H9 (cell line): Measurements from ENCODE around the gene ELAC2. TPM values are rescaled to one million over a fixed set of nuclear protein-coding genes. Genes with fewer than 3 reads are reported as not detected.

Experiments used
- DNase-seq: peaks from one replicate; pipeline ENCODE4 v3.0.0-alpha.2; 2017
- H2AFZ ChIP-seq: one replicate; pipeline ENCODE4 v1.6.1; 2013; ENCODE audit warnings: mild to moderate bottlenecking, low read length, control low read depth, moderate library complexity
- H2AK5ac ChIP-seq: 2 replicates; pipeline ENCODE4 v1.6.1; 2013; ENCODE audit warnings: low read length, control low read depth, mixed read lengths; ENCODE audit not compliant: insufficient read length
- H2BK120ac ChIP-seq: one replicate; pipeline ENCODE4 v1.6.1; 2013; ENCODE audit warnings: low read depth, mild to moderate bottlenecking, low read length, control low read depth, inconsistent platforms; ENCODE audit not compliant: poor library complexity, severe bottlenecking
- H2BK12ac ChIP-seq: 2 replicates; pipeline ENCODE4 v1.6.1; 2013; ENCODE audit warnings: low read length, control low read depth, mixed read lengths, low read depth; ENCODE audit not compliant: insufficient read length
- H2BK15ac ChIP-seq: 2 replicates; pipeline ENCODE4 v1.6.1; 2013; ENCODE audit warnings: low read depth, low read length, control low read depth
- H2BK20ac ChIP-seq: one replicate; pipeline ENCODE4 v1.6.1; 2013; ENCODE audit warnings: low read depth, mild to moderate bottlenecking, low read length, control low read depth, inconsistent platforms; ENCODE audit not compliant: poor library complexity, severe bottlenecking
- H2BK5ac ChIP-seq: 2 replicates; pipeline ENCODE4 v1.6.1; 2013; ENCODE audit warnings: low read length, control low read depth, mixed read lengths; ENCODE audit not compliant: insufficient read length
- H3K14ac ChIP-seq: 2 replicates; pipeline ENCODE4 v1.6.1; 2013; ENCODE audit warnings: low read length, control low read depth; ENCODE audit not compliant: insufficient read depth
- H3K18ac ChIP-seq: 2 replicates; pipeline ENCODE4 v1.6.1; 2013; ENCODE audit warnings: low read depth, mild to moderate bottlenecking, mixed read lengths, low read length, control low read depth; ENCODE audit not compliant: insufficient read length
- H3K23ac ChIP-seq: 2 replicates; pipeline ENCODE4 v1.6.1; 2013; ENCODE audit warnings: low read length, control low read depth, mixed read lengths, low read depth; ENCODE audit not compliant: insufficient read length
- H3K23me2 ChIP-seq: 2 replicates; pipeline ENCODE4 v1.6.1; 2013; ENCODE audit warnings: low read depth, mild to moderate bottlenecking, mixed read lengths, low read length, control low read depth; ENCODE audit not compliant: insufficient read length, poor library complexity, severe bottlenecking
- H3K27ac ChIP-seq: 2 replicates; pipeline ENCODE4 v1.5.1; 2013; ENCODE audit warnings: low read length, control low read depth, mixed read lengths, low read depth; ENCODE audit not compliant: insufficient read length
- H3K27me3 ChIP-seq: 2 replicates; pipeline ENCODE4 v1.6.1; 2013; ENCODE audit warnings: low read length, control low read depth, inconsistent platforms; ENCODE audit not compliant: insufficient read depth
- H3K4ac ChIP-seq: 2 replicates; pipeline ENCODE4 v1.6.1; 2013; ENCODE audit warnings: low read depth, mild to moderate bottlenecking, control low read depth, inconsistent platforms, low read length, moderate library complexity
- H3K4me1 ChIP-seq: 2 replicates; pipeline ENCODE4 v1.6.1; 2013; ENCODE audit warnings: low read length, control low read depth, inconsistent platforms; ENCODE audit not compliant: insufficient read depth
- H3K4me2 ChIP-seq: 2 replicates; pipeline ENCODE4 v1.6.1; 2013; ENCODE audit warnings: low read length, control low read depth, mixed read lengths; ENCODE audit not compliant: insufficient read length, insufficient read depth
- H3K56ac ChIP-seq: 2 replicates; pipeline ENCODE4 v1.6.1; 2013; ENCODE audit warnings: low read depth, mild to moderate bottlenecking, mixed read lengths, low read length, control low read depth; ENCODE audit not compliant: insufficient read length
- H3K79me1 ChIP-seq: 2 replicates; pipeline ENCODE4 v1.6.1; 2013; ENCODE audit warnings: low read depth, mild to moderate bottlenecking, moderate library complexity, low read length, control low read depth, inconsistent platforms; ENCODE audit not compliant: insufficient read depth, poor library complexity, severe bottlenecking
- H3K79me2 ChIP-seq: 2 replicates; pipeline ENCODE4 v1.6.1; 2013; ENCODE audit warnings: low read length, control low read depth, inconsistent platforms; ENCODE audit not compliant: insufficient read depth
- H3K9ac ChIP-seq: 2 replicates; pipeline ENCODE4 v1.6.1; 2013; ENCODE audit warnings: low read length, control low read depth, mixed read lengths; ENCODE audit not compliant: insufficient read length; ENCODE audit errors: extremely low read depth
- H3K9me3 ChIP-seq: one replicate; pipeline ENCODE4 v1.6.1; 2013; ENCODE audit warnings: low read depth, low read length, inconsistent platforms; ENCODE audit not compliant: control insufficient read depth
- H3T11ph ChIP-seq: one replicate; pipeline ENCODE4 v1.6.1; 2013; ENCODE audit warnings: mild to moderate bottlenecking, low read length, control low read depth, inconsistent platforms
- H4K20me1 ChIP-seq: one replicate; pipeline ENCODE4 v1.6.1; 2013; ENCODE audit not compliant: control insufficient read depth, insufficient read length, insufficient read depth
- H4K5ac ChIP-seq: 2 replicates; pipeline ENCODE4 v1.6.1; 2013; ENCODE audit warnings: low read depth, mild to moderate bottlenecking, mixed read lengths, low read length, control low read depth; ENCODE audit not compliant: insufficient read length
- H4K8ac ChIP-seq: replicated peaks from 2 replicates; pipeline ENCODE4 v1.6.1; 2013; ENCODE audit warnings: low read length, control low read depth, mixed read lengths, low read depth; ENCODE audit not compliant: insufficient read length
- H4K91ac ChIP-seq: 2 replicates; pipeline ENCODE4 v1.6.1; 2013; ENCODE audit warnings: low read depth, mild to moderate bottlenecking, moderate library complexity, mixed read lengths, low read length, control low read depth; ENCODE audit not compliant: insufficient read length
- H3K27ac Mint-ChIP-seq, 3 experiments: 2 replicates in 2 of 3; 3 replicates in 1 of 3; pipeline ENCODE4 v1.8.0; 2020 to 2021; ENCODE audit warnings: mixed read lengths in 3 of 3, mild to moderate bottlenecking in 1 of 3, moderate library complexity in 1 of 3
- H3K27me3 Mint-ChIP-seq: 2 replicates; pipeline ENCODE4 v1.8.0; 2021; ENCODE audit warnings: low read depth, mild to moderate bottlenecking, moderate library complexity, mixed read lengths
- H3K36me3 Mint-ChIP-seq, 3 experiments: 2 replicates in 2 of 3; 3 replicates in 1 of 3; pipeline ENCODE4 v1.8.0; 2020 to 2021; ENCODE audit warnings: low read depth in 3 of 3, mixed read lengths in 3 of 3; ENCODE audit not compliant: insufficient read depth in 1 of 3
- H3K4me1 Mint-ChIP-seq, 2 experiments: 2 replicates each; pipeline ENCODE4 v1.8.0; 2020; ENCODE audit warnings: mixed read lengths in 2 of 2
- H3K4me3 Mint-ChIP-seq, 2 experiments: 2 replicates in 1 of 2; 3 replicates in 1 of 2; pipeline ENCODE4 v1.8.0; 2020 to 2021; ENCODE audit warnings: mild to moderate bottlenecking in 2 of 2, mixed read lengths in 2 of 2, moderate library complexity in 1 of 2
- H3K9me3 Mint-ChIP-seq, 2 experiments: 2 replicates in 1 of 2; 3 replicates in 1 of 2; pipeline ENCODE4 v1.8.0; 2020; ENCODE audit warnings: mild to moderate bottlenecking in 2 of 2, mixed read lengths in 2 of 2, moderate library complexity in 1 of 2
- CTCF ChIP-seq: fragments of 200-600 bp; sonication (generic); conservative IDR thresholded peaks from 3 replicates; pipeline ENCODE4 v1.8.0; 2021; ENCODE audit warnings: antibody characterized with exemption, mild to moderate bottlenecking
- WGBS: extraction: QIAGEN DNeasy Blood & Tissue Kit; methylation state at CpG from one replicate; pipeline ENCODE4 v1.1.7; 2013; ENCODE audit warnings: missing lambda C conversion rate, low lambda C conversion rate, mixed read lengths; ENCODE audit not compliant: insufficient read length; ENCODE audit errors: extremely low coverage; 5-methylcytosine and 5-hydroxymethylcytosine counted together
- total RNA-seq: library from RNA; stranded (reverse); gene quantifications from 2 replicates; pipeline ENCODE4 v1.2.1, GENCODE V29; 2021

Gene ELAC2
- total RNA-seq, 1 experiment from 2014 or later = 90.7 TPM

GRCh38 chr17:13065032-13065431 lies 47.2 kb upstream of the ELAC2 start:
- no peak overlapping the region for H3K4ac ChIP-seq
- no peak overlapping the region for H2BK20ac ChIP-seq
- H3K79me2 ChIP-seq = no peaks in the 10 kb centered on the region
- H3T11ph ChIP-seq = no peak overlapping the region
- H3K9ac ChIP-seq = no peak overlapping the region
- TF ChIP-seq CTCF = no peak
- H4K91ac ChIP-seq = no peak overlapping the region
- no peak overlapping the region for H3K18ac ChIP-seq
- H3K36me3 Mint-ChIP-seq = peaks cover 7 to 12% (median 10%) of the 10 kb centered on the region in 3 experiments; a peak in 6 of 7 replicates
- no peaks in the 10 kb centered on the region for H4K20me1 ChIP-seq
- no peak overlapping the region for H3K4me2 ChIP-seq
- H3K27me3 ChIP-seq = no peaks in the 10 kb centered on the region
- H3K79me1 ChIP-seq = no peaks in the 10 kb centered on the region
- no peak overlapping the region for H2AK5ac ChIP-seq
- H2BK12ac ChIP-seq = no peak overlapping the region
- H4K5ac ChIP-seq = no peak overlapping the region
- no peak overlapping the region for H2AFZ ChIP-seq
- no peak overlapping the region for H3K56ac ChIP-seq
- WGBS = no CpG with 5 or more reads among the region's 1 CpG
- H3K14ac ChIP-seq = no peak overlapping the region
- no peak overlapping the region for H3K27ac ChIP-seq
- no peaks in the 10 kb centered on the region for H3K4me1 ChIP-seq
- H2BK5ac ChIP-seq = no peak overlapping the region
- H3K27ac Mint-ChIP-seq = no peak overlapping the region
- DNase-seq = no peak
- no peak overlapping the region for H2BK15ac ChIP-seq
- no peak overlapping the region for H3K23ac ChIP-seq
- peaks cover 9 to 11% of the 10 kb centered on the region in 2 experiments for H3K9me3 Mint-ChIP-seq
- no peak overlapping the region for H4K8ac ChIP-seq
- no peaks in the 10 kb centered on the region for H3K23me2 ChIP-seq
- H3K9me3 ChIP-seq = no peaks in the 10 kb centered on the region
- H3K4me3 Mint-ChIP-seq = no peak overlapping the region
- H3K4me1 Mint-ChIP-seq = no peaks in the 10 kb centered on the region
- peaks cover 5% of the 10 kb centered on the region for H3K27me3 Mint-ChIP-seq
- H2BK120ac ChIP-seq = no peak overlapping the region
